Breast epithelium (tissue), 3 donors: ENCODE data around the gene CFAP298.

Experiments used
- POLR2A ChIP-seq: fragments of 450-650 bp; IDR thresholded peaks from one replicate; pipeline ENCODE4 v1.6.1; 2016; ENCODE audit warnings: antibody characterized with exemption, mild to moderate bottlenecking, moderate library complexity
- POLR2AphosphoS5 ChIP-seq, 3 donors: sonication (generic); formaldehyde crosslinking; IDR thresholded peaks; one replicate each; pipeline ENCODE4 v1.6.1; 2017; ENCODE audit warnings: antibody characterized with exemption in 3 of 3

DNA sequence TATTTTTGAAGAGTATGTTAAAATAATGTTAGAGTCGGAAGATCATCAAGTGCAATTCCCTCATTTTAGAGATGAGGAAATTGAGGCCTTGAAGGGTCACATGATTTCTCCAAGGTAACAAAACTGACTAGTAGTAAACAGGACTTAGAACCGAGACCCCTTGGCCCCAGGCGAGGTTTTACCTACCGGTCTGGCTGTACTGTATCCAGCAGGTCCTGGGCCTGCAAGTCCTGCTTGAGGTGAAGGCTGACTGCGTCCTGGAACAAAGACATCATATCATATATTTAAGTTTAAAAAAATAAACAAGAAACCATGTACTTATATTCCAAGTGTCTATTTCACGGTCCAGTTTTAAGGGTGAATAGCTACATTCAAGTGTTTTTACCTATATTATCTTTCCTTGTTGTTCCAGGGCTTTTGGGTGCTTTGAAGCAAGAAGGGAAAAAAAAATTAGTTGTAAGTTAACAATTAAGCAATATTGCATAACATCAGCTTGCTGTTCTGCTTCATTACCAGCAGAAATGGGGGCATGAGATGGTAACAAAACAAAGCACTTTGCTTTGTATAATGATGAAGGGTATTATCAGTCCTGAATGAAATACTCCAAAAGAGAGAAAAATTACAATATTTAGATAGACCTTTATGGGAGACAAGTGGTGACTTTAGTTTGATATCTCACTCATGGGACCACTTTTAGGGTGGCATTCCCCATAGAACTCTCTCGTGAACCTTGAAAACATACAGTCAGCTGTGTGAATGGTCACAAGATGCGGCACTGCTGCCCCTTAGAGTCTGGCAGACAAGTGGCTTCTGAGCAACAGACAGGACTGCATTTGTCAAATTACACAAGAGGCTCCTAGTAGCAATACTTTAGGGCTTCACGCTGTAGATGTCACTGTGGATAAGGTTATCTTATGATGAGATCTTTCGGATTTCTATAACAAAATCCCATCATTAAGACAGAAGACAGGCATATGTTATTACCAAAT is 29.8 kb upstream of the CFAP298 start:
- TF ChIP-seq POLR2A, result no peak
- TF ChIP-seq POLR2AphosphoS5 (IDR thresholded peaks at IDR 0.05), result no peak
